ENCODE data around the gene OR5H15. TPM values are rescaled to one million over a fixed set of nuclear protein-coding genes. Genes with fewer than 3 reads are reported as not detected.

The OR5H15 gene
- total RNA-seq, 1 donor from 2014 or later, result not detected

Other genes with a start within 250 kb of the OR5H15 start
- 66.2 and 70.2 TPM in 2 replicates for gene RIOX2, start 194.3 kb upstream of the OR5H15 start, total RNA-seq
- gene GABRR3, start 131.4 kb upstream of the OR5H15 start, total RNA-seq, result 0.05 TPM in 2 replicates
- gene OR5AC2, start 79.5 kb upstream of the OR5H15 start, total RNA-seq, result not detected in 2 replicates
- gene OR5H1, start 36.0 kb upstream of the OR5H15 start, total RNA-seq, result not detected in 2 replicates
- gene OR5H14, start 19.2 kb upstream of the OR5H15 start, total RNA-seq, result 0.02 TPM in 1 of 2 replicates, not detected in the other
- not detected in 2 replicates for gene OR5H6, start 97.5 kb downstream of the OR5H15 start, total RNA-seq
- gene OR5H2, start 115.8 kb downstream of the OR5H15 start, total RNA-seq, result not detected in 2 replicates
- not detected in 2 replicates for gene OR5K4, start 187.2 kb downstream of the OR5H15 start, total RNA-seq
- not detected in 2 replicates for gene OR5K3, start 224.0 kb downstream of the OR5H15 start, total RNA-seq